Activated CD4-positive, alpha-beta T cell treated with anti-CD3 and anti-CD28 coated beads, Interleukin-2, amount 50 U/mL, for 16 hours (primary cell): ENCODE measurements around the gene TFG.

Experiments used
- DNase-seq: peaks from one replicate; pipeline ENCODE4 v3.0.0-alpha.2; 2020

The TFG gene

DNA sequence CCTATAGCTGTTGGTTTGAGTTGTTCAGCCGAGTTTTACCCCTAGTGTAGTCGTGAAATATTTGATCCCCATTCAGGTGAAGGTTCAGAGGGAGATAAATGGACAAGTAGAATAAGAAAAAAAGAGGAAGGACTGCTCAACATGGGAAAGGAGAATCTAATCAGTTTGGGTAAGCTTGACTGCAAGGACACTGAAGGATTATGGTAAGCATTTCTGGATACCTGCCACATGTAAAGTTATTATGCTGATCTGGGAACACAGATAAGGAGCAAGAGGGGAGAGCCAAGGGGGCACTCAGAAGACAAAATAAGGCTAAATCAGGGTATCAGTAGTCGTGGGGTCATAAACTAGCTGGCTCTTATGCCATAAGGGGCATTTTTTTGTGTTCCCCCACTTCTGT is 49.9 kb downstream of the TFG start:
- no peak for DNase-seq

DNA sequence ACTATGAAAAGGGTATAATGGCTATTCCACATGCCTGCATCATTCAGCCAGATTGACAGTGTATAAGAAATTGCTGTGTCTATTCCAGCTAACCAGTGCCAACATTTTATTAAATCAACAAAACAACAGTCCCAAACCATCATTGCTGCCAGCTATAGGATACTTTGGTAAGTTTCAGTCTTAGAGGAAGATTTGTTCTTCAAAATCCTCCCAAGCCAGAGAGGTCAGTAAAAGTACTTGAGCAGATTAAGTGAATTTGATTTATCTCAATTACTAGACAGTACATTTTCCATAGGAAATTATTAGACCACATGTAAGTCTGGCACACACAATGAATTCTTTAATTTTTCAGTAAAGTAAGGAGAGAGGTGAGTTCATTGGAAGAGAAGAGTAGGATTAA is 50.7 kb downstream of the TFG start:
- DNase-seq = no peak

- no peak for DNase-seq
Observed at GRCh38 chr3:100760377-100760776, 51.1 kb downstream of the TFG start.

GRCh38 chr3:100761211-100761942 is 52.1 kb downstream of the TFG start:
- DNase-seq = peak; percentile 8

GRCh38 chr3:100761951-100762350 is 52.7 kb downstream of the TFG start:
- DNase-seq = no peak

DNA sequence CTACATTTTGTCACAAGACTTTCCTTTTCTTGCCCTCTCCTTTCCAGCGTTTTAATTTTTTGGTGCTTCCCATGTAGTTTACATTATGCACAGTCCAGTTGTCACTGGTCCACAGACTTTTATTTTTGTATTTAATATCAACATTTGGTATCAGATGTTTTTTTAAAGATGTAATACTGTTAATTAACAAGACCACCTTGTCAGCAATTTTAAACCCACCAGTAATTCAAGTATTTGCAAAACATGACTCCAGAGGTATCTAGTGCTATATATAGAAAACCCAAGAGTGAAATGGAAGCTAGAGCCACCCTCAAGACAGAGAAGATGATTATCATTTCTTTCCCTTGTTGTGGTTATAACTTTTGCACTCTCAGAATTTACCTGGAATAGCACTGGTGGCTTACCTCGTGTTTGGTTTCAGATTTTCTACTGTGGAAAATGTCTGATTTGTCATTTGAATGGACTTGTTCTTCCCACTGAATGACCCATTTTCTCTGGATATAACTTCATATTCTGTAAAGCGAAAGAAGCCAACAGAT is 56.2 kb downstream of the TFG start:
- DNase-seq = no peak

- DNase-seq = no peak
Observed at GRCh38 chr3:100766069-100766468, 56.8 kb downstream of the TFG start.

GRCh38 chr3:100769693-100770092 is 60.4 kb downstream of the TFG start:
- no peak for DNase-seq

GRCh38 chr3:100775226-100775625 is 65.9 kb downstream of the TFG start:
- no peak for DNase-seq

DNA sequence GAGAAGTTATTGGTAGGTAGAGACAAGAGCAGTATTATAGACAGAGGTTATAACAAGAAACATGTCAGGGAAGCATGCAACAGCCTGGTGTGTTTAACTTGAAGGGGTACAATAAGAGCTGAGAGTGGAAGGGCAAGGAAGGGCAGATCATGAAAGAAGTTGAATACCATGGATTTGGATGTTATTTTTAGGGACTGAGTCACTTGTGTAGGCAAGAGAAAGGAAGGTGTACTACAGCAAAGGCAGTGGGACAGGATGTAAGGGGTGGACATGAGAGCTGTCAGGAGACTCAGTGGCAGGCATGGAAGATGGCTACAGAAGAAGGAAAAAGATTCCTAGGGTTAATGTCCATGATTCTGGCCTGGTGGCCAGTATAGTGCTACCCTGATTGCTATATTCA is 66.4 kb downstream of the TFG start:
- no peak for DNase-seq

- no peak for DNase-seq
Observed at GRCh38 chr3:100776097-100776729, 66.9 kb downstream of the TFG start.

DNA sequence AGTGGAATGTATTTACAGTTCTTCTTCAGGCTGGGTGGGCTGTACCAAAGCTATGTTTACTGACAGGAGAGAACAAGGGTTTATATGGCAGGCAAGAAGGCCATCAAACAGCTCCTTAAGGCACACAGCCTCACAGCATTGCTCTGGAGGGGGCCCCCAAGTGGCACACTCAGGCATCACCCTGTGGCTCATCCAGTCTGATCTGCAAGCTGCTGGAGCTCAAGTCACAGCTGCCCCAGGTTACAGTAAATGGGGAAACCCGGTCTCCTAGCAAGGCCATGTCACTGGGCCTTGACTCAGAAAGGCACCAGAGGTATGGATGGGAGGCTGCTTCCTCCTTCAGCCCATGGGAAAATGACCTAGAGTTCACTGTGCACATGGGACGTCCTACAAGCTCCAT is 67.5 kb downstream of the TFG start:
- DNase-seq = no peak

- no peak for DNase-seq
Observed at GRCh38 chr3:100777271-100777670, 68.0 kb downstream of the TFG start.

GRCh38 chr3:100779480-100779879 is 70.2 kb downstream of the TFG start:
- DNase-seq = no peak

- no peak for DNase-seq
Observed at GRCh38 chr3:100780071-100780622, 70.9 kb downstream of the TFG start.

- DNase-seq = no peak
Observed at GRCh38 chr3:100781301-100781700, 72.0 kb downstream of the TFG start.

- no peak for DNase-seq
Observed at GRCh38 chr3:100782348-100782747, 73.1 kb downstream of the TFG start.

DNA sequence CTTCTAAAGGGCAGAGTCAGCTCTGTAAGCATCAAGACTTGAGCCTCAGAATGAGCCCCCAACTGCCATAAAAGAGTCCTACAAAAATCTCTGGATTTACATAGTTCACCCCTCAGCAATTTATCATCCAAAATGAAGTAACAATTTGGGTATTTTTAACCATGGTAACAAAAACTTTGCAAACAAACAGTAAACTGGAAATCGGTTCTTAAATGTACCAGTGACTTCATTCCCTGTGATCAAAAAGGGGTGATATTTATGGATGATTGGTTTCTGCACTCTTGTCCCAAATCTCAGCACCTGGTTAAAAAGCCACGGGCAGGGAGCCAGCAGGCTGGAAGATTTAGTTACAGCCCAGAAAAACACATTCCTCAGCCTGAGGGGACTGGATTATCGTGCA is 73.6 kb downstream of the TFG start:
- DNase-seq = no peak

- DNase-seq = no peak
Observed at GRCh38 chr3:100783619-100784018, 74.3 kb downstream of the TFG start.

DNA sequence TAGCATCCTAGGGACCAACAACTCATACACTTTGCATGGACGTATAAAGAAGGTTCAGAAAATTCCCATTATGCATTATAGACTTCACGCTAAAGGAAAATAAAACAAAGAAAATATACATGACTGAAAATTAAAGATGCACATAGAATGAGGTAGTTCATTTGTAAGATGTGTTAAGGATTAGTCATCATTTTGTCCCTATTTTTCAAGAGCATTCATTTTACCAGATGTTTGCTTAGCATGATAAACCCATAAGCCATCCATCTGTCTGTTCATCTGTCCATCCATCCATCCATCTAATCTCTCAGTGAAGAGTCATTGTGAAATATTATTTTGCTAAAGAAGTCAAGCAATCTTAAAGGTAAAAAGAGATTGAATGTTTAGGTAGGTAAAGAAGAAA is 80.3 kb downstream of the TFG start:
- DNase-seq = no peak

GRCh38 chr3:100796556-100796955 is 87.3 kb downstream of the TFG start:
- peak; percentile 5 for DNase-seq

- DNase-seq = no peak
Observed at GRCh38 chr3:100798012-100798411, 88.7 kb downstream of the TFG start.
